ENCODE measurements around the gene DLX4.

Gene DLX4

GRCh38 chr17:49969134-49969759 lies at the start of gene DLX4:
TSS of gene DLX4 (plus strand) at chr17:49969190. CDS start at chr17:49969469, 279 bp downstream.
- no peak for DNase-seq

- DNase-seq, result no peak
Measured at GRCh38 chr17:49920030-49920769, 48.8 kb upstream of the DLX4 start.

GRCh38 chr17:49922095-49922494 lies 46.9 kb upstream of the DLX4 start:
- no peak for DNase-seq

- DNase-seq, result no peak
Measured at GRCh38 chr17:49924116-49924515, 44.9 kb upstream of the DLX4 start.

- no peak for DNase-seq
Measured at GRCh38 chr17:49924589-49924988, 44.4 kb upstream of the DLX4 start.

GRCh38 chr17:49925921-49926320 lies 43.1 kb upstream of the DLX4 start:
- DNase-seq, result no peak

GRCh38 chr17:49926886-49927285 lies 42.1 kb upstream of the DLX4 start:
- DNase-seq, result no peak

- no peak for DNase-seq
Measured at GRCh38 chr17:49928126-49928800, 40.7 kb upstream of the DLX4 start.

- DNase-seq, result no peak
Measured at GRCh38 chr17:49928837-49929475, 40.0 kb upstream of the DLX4 start.

- no peak for DNase-seq
Measured at GRCh38 chr17:49930880-49931279, 38.1 kb upstream of the DLX4 start.

GRCh38 chr17:49931416-49932137 lies 37.4 kb upstream of the DLX4 start:
- DNase-seq, result peak; percentile 49

- DNase-seq, result peak; percentile 46
Measured at GRCh38 chr17:49932138-49932723, 36.8 kb upstream of the DLX4 start.

GRCh38 chr17:49932901-49933300 lies 36.1 kb upstream of the DLX4 start:
- no peak for DNase-seq

GRCh38 chr17:49935526-49936210 lies 33.3 kb upstream of the DLX4 start:
- peak; percentile 34 for DNase-seq

- DNase-seq, result no peak
Measured at GRCh38 chr17:49936386-49936785, 32.6 kb upstream of the DLX4 start.

GRCh38 chr17:49939318-49939717 lies 29.7 kb upstream of the DLX4 start:
- DNase-seq, result no peak

GRCh38 chr17:49941427-49941826 lies 27.6 kb upstream of the DLX4 start:
- DNase-seq, result no peak

GRCh38 chr17:49942947-49943346 lies 26.0 kb upstream of the DLX4 start:
- DNase-seq, result no peak

GRCh38 chr17:49944273-49944870 lies 24.6 kb upstream of the DLX4 start:
- peak; percentile 73 for DNase-seq

GRCh38 chr17:49946208-49946607 lies 22.8 kb upstream of the DLX4 start:
- no peak for DNase-seq

- no peak for DNase-seq
Measured at GRCh38 chr17:49946964-49947584, 21.9 kb upstream of the DLX4 start.
